IMR-90 (cell line): ENCODE measurements around the gene CTIF. TPM values are rescaled to one million over a fixed set of nuclear protein-coding genes. Genes with fewer than 3 reads are reported as not detected.

Source experiments
- ATAC-seq: fragments of 200-7000 bp; cut with Tn5 transposase; 2 replicates; pipeline ENCODE4 v1.9.1; 2020; ENCODE audit warnings: low read depth, mild to moderate bottlenecking, moderate library complexity
- BruUV-seq: library from RNA; stranded (reverse); fragments of 400-500 nt; replicated peaks from 2 replicates; lab custom pipeline; 2021; lab: Mats Ljungman, UMichigan
- CTCF ChIA-PET: fragments of 300-600 bp; formaldehyde crosslinking; extraction: SDS; loops from one replicate; lab custom pipeline; 2021; ENCODE audit warnings: antibody characterized with exemption; lab: Yijun Ruan, JAX
- POLR2A ChIA-PET: fragments of 300-600 bp; sonication (Branson Sonifier 250); formaldehyde crosslinking; loops from one replicate; lab custom pipeline; 2022; ENCODE audit warnings: antibody characterized with exemption; ENCODE audit not compliant: unreplicated experiment; lab: Charles Lee
- DNase-seq: peaks from one replicate; pipeline ENCODE4 v3.0.0; 2013
- H2AFZ ChIP-seq: replicated peaks from 2 replicates; pipeline ENCODE3; 2013; ENCODE audit warnings: low read length, mild to moderate bottlenecking; ENCODE audit not compliant: poor library complexity
- H2AK5ac ChIP-seq: 2 replicates; pipeline ENCODE4 v1.6.1; 2013; ENCODE audit warnings: low read depth, low read length, inconsistent platforms
- H2AK9ac ChIP-seq: replicated peaks from 2 replicates; pipeline ENCODE3; 2013; ENCODE audit warnings: mild to moderate bottlenecking, low read depth, low read length, moderate library complexity; ENCODE audit not compliant: poor library complexity
- H2BK120ac ChIP-seq: 2 replicates; pipeline ENCODE4 v1.6.1; 2013; ENCODE audit warnings: low read depth, low read length, inconsistent platforms
- H2BK15ac ChIP-seq: 3 replicates; pipeline ENCODE4 v1.6.1; 2013; ENCODE audit warnings: low read depth, low read length, inconsistent platforms
- H2BK20ac ChIP-seq: 2 replicates; pipeline ENCODE4 v1.6.1; 2013; ENCODE audit warnings: low read depth, mild to moderate bottlenecking, inconsistent platforms, low read length, moderate library complexity
- H2BK5ac ChIP-seq: 2 replicates; pipeline ENCODE4 v1.6.1; 2013; ENCODE audit warnings: mild to moderate bottlenecking, low read depth, low read length, inconsistent platforms; ENCODE audit not compliant: poor library complexity, severe bottlenecking
- H3K14ac ChIP-seq: replicated peaks from 2 replicates; pipeline ENCODE4 v1.6.1; 2013; ENCODE audit warnings: low read depth, low read length, inconsistent platforms
- H3K18ac ChIP-seq: 2 replicates; pipeline ENCODE4 v1.6.1; 2013; ENCODE audit warnings: low read depth, low read length, control low read depth
- H3K23ac ChIP-seq: 2 replicates; pipeline ENCODE4 v1.6.1; 2013; ENCODE audit warnings: low read depth, low read length, inconsistent platforms
- H3K27ac ChIP-seq: 2 replicates; pipeline ENCODE4 v1.5.1; 2013; ENCODE audit warnings: mild to moderate bottlenecking, control low read depth, low read length; ENCODE audit not compliant: insufficient read depth
- H3K27me3 ChIP-seq: 2 replicates; pipeline ENCODE4 v1.6.1; 2013; ENCODE audit warnings: low read length; ENCODE audit not compliant: control insufficient read depth, insufficient read depth
- H3K36me3 ChIP-seq: 2 replicates; pipeline ENCODE4 v1.6.1; 2013; ENCODE audit warnings: low read length, mixed read lengths; ENCODE audit not compliant: control insufficient read depth, insufficient read depth
- H3K4ac ChIP-seq: 2 replicates; pipeline ENCODE4 v1.6.1; 2013; ENCODE audit warnings: low read depth, low read length, inconsistent platforms
- H3K4me1 ChIP-seq: 2 replicates; pipeline ENCODE4 v1.6.1; 2013; ENCODE audit warnings: low read length, mixed read lengths; ENCODE audit not compliant: control insufficient read depth, insufficient read depth
- H3K4me2 ChIP-seq: 2 replicates; pipeline ENCODE4 v1.6.1; 2013; ENCODE audit warnings: low read depth, mild to moderate bottlenecking, control low read depth, low read length, moderate library complexity
- H3K4me3 ChIP-seq: 2 replicates; pipeline ENCODE4 v1.5.1; 2013; ENCODE audit warnings: low read depth, mild to moderate bottlenecking, control low read depth, low read length, moderate library complexity; ENCODE audit not compliant: insufficient read depth
- H3K56ac ChIP-seq: 2 replicates; pipeline ENCODE4 v1.6.1; 2013; ENCODE audit warnings: low read length, inconsistent platforms; ENCODE audit not compliant: insufficient read depth; ENCODE audit errors: extremely low read depth
- H3K79me1 ChIP-seq, 2 experiments: 2 replicates each; pipeline ENCODE4 v1.6.1; 2013; ENCODE audit warnings: low read length in 2 of 2, inconsistent platforms in 1 of 2, low read depth in 1 of 2
- H3K9ac ChIP-seq: 2 replicates; pipeline ENCODE4 v1.6.1; 2013; ENCODE audit warnings: low read depth, low read length, control low read depth
- H3K9me1 ChIP-seq: 2 replicates; pipeline ENCODE4 v1.6.1; 2013; ENCODE audit warnings: low read length, inconsistent platforms; ENCODE audit not compliant: insufficient read depth
- H3K9me3 ChIP-seq: 2 replicates; pipeline ENCODE4 v1.6.1; 2013; ENCODE audit warnings: low read length; ENCODE audit not compliant: control insufficient read depth, insufficient read depth
- H4K20me1 ChIP-seq: 2 replicates; pipeline ENCODE4 v1.6.1; 2013; ENCODE audit warnings: low read length, inconsistent platforms; ENCODE audit not compliant: insufficient read depth
- H4K5ac ChIP-seq: 2 replicates; pipeline ENCODE4 v1.6.1; 2013; ENCODE audit warnings: mild to moderate bottlenecking, low read depth, low read length, control low read depth
- H4K8ac ChIP-seq, 2 experiments: 2 replicates each; pipeline ENCODE4 v1.6.1; 2013; ENCODE audit warnings: low read depth in 2 of 2, low read length in 2 of 2, control low read depth in 1 of 2, inconsistent platforms in 1 of 2
- H4K91ac ChIP-seq: 2 replicates; pipeline ENCODE4 v1.6.1; 2013; ENCODE audit warnings: low read depth, low read length, inconsistent platforms; ENCODE audit not compliant: insufficient read depth
- BHLHE40 ChIP-seq: fragments of 150-350 bp; IDR thresholded peaks from 2 replicates; pipeline ENCODE4 v1.6.1; 2016; ENCODE audit warnings: mild to moderate bottlenecking, low read depth, low read length
- CEBPB ChIP-seq: IDR thresholded peaks from 2 replicates; pipeline ENCODE4 v1.6.1; 2012; ENCODE audit warnings: low read depth, low read length, improper control_type of control experiment
- WGBS, 2 experiments: methylation state at CpG; one replicate each; pipeline versions ENCODE4 v1.1.5 to v1.1.7; 2013; ENCODE audit warnings: missing lambda C conversion rate in 2 of 2; ENCODE audit not compliant: insufficient read length in 1 of 2; ENCODE audit errors: extremely low coverage in 2 of 2; 5-methylcytosine and 5-hydroxymethylcytosine counted together
- dilution Hi-C: fragments of 300-500 bp; cut with HindIII; formaldehyde crosslinking; loops from one replicate; pipeline ENCODE4 v1.14.3; 2018; ENCODE audit warnings: low sequenced_read_pairs; ENCODE audit not compliant: unreplicated experiment
- in situ Hi-C: fragments of 300-500 bp; cut with MboI; formaldehyde crosslinking; loops from 3 replicates; pipeline ENCODE4 v1.14.3; 2019; ENCODE audit warnings: low sequenced_read_pairs, inconsistent platforms, mixed read lengths
- intact Hi-C: fragments of 100-400 bp; cut with micrococcal nuclease; formaldehyde crosslinking; loops from 2 replicates; pipeline ENCODE4 v1.10.0; 2022
- polyA plus RNA-seq, 3 experiments: library from polyadenylated mRNA; depleted of rRNA; stranded (reverse); fragments of >200 nt; gene quantifications; 2 replicates each; pipeline ENCODE4 v1.2.3, GENCODE V29; 2012; ENCODE audit warnings: low replicate concordance in 1 of 3
- total RNA-seq: library from RNA; depleted of rRNA; stranded (reverse); fragments of >200 nt; gene quantifications from 2 replicates; pipeline ENCODE4 v1.2.3, GENCODE V29; 2012

The CTIF gene
- total and polyA plus RNA-seq, 2 of the 4 experiments (the other 2 are of a cell fraction), result 25.1 to 57.0 TPM

- no peak overlapping the region for H3K18ac ChIP-seq
- H4K5ac ChIP-seq, result no peak overlapping the region
- H3K27me3 ChIP-seq, result no peaks in the 10 kb centered on the region
- no TSS peak for BruUV-seq
- no peak overlapping the region for H2AK5ac ChIP-seq
- no peak overlapping the region for H4K91ac ChIP-seq
- no peak overlapping the region for H3K23ac ChIP-seq
- ATAC-seq (no peak), DNase-seq (no peak)
- peaks cover 36% of the 10 kb centered on the region for H3K36me3 ChIP-seq
- H3K56ac ChIP-seq, result no peak overlapping the region
- H4K20me1 ChIP-seq, result peaks cover 13% of the 10 kb centered on the region
- no peaks in the 10 kb centered on the region for H3K9me3 ChIP-seq
- H4K8ac ChIP-seq, result no peak overlapping the region
- no peak overlapping the region for H2AK9ac ChIP-seq
- TF ChIP-seq BHLHE40, result no peak
- peak; percentile 53 for TF ChIP-seq CEBPB
- dilution Hi-C loops (no loop called here), intact Hi-C loops (no loop called here), in situ Hi-C loops (no loop called here)
- H3K4me2 ChIP-seq, result no peak overlapping the region
- H3K4me3 ChIP-seq, result no peak overlapping the region
- H3K79me1 ChIP-seq, result peaks cover 23 to 79% of the 10 kb centered on the region in 2 experiments
- CTCF ChIA-PET, result no interaction called here
- no peak overlapping the region for H3K14ac ChIP-seq
- no peak overlapping the region for H2BK5ac ChIP-seq
- peaks cover 26% of the 10 kb centered on the region for H3K9me1 ChIP-seq
- H3K4ac ChIP-seq, result no peak overlapping the region
- WGBS, 2 experiments, result 94% methylated on average over 2 of the region's 4 CpGs; no CpG with 5 or more reads in 1 of the 2 experiments
- H3K9ac ChIP-seq, result no peak overlapping the region
- peaks cover under 1% of the 10 kb centered on the region for H3K4me1 ChIP-seq
- H2BK15ac ChIP-seq, result no peak overlapping the region
- no peak overlapping the region for H3K27ac ChIP-seq
- no peak overlapping the region for H2AFZ ChIP-seq
- H2BK120ac ChIP-seq, result no peak overlapping the region
- no peak overlapping the region for H2BK20ac ChIP-seq
- POLR2A ChIA-PET, result interaction anchor here (0.6 kb wide), 2 partner anchors 9 kb away, joined by 3 to 5 read pairs; no protein-coding TSS in a partner anchor
Observed at GRCh38 chr18:48792611-48793380, 254.0 kb downstream of the CTIF start.
